Measurements from ENCODE around the gene IRAK2.

IRAK2 gene

DNA sequence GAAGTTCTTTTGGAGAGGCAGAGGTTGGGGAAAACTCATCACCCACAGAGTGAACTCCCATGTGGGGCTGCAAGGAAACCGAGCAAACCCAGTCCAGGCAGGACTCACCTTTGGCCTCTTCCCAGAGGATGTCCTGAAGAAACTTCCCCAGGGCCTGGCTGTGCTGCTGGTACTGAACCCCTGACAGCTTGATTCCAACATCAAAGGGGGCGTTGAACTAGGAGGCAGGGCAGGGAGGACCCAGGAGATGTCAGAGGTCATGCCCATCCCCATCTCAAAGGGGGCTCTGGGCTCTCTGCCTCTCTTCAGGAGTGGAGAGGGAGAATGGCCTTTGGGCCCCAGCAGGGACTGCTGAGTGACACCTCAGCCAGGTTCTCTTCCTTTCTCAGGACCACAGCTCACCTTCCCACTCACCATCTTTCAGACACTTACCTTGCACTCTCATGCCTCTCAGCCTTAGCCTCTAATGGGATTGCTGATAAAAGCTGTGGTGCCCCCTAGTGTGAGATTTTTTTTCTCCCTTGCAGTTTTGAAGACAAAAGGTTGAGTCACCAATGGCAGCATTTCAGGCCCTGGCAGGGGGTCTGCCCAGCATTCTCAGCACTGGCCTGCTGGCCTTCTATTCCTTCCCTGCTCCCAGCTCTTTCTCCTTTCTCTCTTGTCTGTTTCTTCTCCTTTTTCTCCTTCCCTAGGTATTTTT is 122.0 kb downstream of the IRAK2 start:
- peak; percentile 8 for DNase-seq

DNA sequence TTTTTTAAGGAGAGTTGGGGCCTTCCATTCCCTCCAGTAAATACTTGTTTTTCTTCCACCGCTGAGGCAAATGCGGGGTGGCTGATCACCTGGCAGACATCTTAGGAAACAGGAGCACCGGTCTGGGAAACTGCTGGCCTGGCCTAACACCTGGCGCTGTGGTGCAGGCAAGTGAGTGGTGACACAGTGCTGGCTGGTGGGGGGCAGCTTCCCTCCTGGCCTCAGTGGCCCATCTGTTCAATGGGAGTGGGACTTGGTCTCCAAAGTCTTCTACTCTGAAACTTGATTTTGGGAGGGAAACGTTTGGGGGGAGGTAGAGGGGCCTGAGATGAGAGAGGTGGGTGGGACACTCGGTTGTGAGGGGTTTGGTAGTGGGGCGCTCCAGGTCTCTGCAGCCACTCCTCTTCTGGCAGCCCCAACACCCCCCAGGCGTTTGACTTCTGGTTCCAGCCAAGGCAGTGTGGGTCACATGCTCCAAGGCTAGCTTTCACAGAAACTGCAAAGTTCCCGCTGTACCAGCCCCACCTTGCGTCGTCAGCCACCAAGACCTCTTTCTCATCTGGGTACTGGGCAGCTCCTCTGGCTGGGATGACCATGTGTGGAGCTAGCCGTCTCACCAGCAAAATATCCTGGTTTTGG is 123.3 kb downstream of the IRAK2 start:
- no peak for DNase-seq

- DNase-seq, result no peak
Measured at GRCh38 chr3:10288575-10288960, 123.8 kb downstream of the IRAK2 start.

DNA sequence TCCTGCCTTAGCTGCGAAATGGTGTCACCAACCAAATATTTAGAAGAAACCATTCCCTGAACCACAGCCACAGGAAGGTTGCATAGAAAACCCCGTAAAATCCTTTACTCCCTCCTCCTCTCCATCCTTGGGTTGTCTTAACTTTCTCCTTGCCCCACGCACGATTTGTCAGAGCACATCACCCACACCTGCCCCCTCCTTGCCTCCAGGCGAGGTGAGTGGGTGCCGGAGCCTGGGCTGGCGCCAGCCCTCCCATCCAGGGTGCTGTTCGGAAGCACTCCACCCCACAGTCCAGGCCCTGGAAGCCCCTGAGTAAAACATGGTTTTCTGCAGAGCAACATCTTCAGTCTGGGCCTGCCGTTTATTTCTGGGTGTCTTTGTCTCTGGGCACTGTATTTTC is 124.4 kb downstream of the IRAK2 start:
- no peak for DNase-seq

- DNase-seq, result no peak
Measured at GRCh38 chr3:10289787-10290355, 125.2 kb downstream of the IRAK2 start.

DNA sequence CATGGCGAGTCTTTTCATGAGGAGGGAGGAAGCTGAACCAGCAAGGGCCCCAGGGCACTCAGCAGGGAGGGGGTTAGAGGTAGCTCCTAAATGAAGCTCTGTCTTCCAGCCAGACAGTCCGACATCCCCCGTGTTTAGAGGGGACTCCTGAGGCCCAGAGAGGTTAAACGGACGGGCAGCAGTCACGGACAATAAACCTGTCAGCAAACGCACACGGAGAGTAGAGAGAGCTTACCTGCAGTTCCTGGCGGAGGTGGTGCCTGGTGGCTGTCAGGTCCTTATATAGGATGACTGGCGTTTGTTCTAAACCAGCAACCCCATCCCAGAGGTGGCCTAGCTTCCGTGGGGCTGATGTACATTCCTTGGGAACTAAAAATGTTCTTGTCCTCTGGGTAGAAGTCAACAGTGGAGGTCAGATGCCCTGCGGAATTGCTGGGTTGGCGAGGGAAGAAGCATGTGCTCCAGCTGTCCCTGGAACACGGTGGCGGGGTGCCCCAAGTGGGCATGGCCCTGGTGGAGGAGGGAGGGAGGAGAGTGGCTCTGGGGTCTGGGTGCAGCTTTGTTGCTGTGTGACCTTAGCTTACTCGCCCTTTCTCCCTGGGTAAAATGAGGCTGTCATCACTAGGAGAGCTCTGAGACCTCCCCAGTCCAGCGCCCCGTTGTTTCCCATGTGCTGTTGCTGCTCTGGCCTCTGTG is 125.9 kb downstream of the IRAK2 start:
- DNase-seq, result no peak

GRCh38 chr3:10291641-10292040 is 126.9 kb downstream of the IRAK2 start:
- DNase-seq, result no peak

- DNase-seq, result peak; percentile 66
Measured at GRCh38 chr3:10292505-10293419, 128.0 kb downstream of the IRAK2 start, which contains the start of gene GHRL. GHRL (minus strand) TSS chr3:10292947; CDS start chr3:10290180, 2,767 bp downstream.

Measured in CD4-positive, alpha-beta T cell treated with Interferon gamma for 1 hour (primary cell).